ENCODE results near the gene ARNT2.

Gene ARNT2

DNA sequence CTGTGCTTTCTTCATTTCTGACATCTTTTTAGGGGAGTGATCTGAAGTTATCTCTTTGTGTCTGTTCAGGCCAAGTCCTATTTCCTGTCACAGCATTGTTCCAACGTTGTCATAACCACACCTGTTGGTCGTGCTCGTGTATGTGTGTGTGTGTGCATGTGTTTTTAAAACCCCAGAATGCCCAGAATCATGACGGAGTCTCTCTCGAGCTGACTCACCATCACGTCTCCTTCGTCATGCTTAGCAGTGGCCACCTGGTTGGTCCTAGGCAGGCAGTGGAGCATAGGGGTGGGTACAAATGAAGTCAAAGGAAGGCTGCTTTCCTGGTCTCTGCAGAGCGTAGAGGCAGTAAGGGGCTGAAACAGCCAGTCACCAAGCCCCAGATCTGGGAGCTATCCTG lies 164.1 kb downstream of the ARNT2 start:
- DNase-seq (ENCODE audit: extremely low spot score): no peak
- CTCF ChIA-PET: interaction anchor here (0.8 to 4.2 kb wide), 8 partner anchors 11 to 698 kb away, joined by 3 to 53 read pairs (median 4); no protein-coding TSS in a partner anchor
- TF ChIP-seq CTCF (IDR thresholded peaks at IDR 0.05; ENCODE audit: control extremely low read depth, extremely low read depth, low read depth, missing control alignments): no peak
- POLR2A ChIA-PET: no interaction called here

DNA sequence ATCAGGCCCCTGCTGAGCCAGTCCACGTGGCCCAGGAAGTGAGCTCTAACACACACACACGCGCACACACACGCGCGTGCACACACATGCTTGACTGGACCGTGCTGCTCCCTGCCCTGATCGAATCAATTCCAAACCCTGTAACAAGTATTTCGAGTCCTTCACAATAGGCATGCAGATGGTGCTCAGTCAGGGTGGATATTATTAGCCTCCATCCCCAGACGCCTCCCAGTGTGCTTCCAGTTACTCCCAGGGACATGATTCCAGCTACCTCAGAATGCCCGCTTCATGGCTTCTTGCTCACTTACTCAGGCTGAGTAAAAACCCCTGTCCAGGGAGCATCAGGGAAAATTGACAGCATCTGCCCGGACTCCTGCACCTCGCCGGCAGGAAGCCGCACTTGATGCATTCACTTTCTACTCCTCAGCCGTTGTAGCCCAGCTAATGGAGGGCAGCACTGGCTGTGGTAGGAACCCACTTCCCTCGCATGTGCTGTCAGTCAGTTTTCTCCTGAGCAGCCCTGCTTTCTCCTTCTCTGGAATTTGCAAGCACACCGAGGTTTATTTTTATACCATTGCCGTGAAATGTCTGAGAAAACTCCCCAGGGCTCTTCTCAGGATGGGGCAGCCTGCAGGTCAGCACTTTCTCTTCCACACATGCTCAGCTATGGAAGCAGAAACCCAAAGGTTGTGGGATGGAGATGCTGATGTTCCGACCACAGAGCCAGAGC lies 164.9 kb downstream of the ARNT2 start:
- CTCF ChIA-PET: interaction anchor here (1.3 to 4.2 kb wide), 4 partner anchors 10 to 401 kb away, joined by 3 to 53 read pairs (median 11); no protein-coding TSS in a partner anchor
- DNase-seq (ENCODE audit: extremely low spot score): no peak
- POLR2A ChIA-PET: no interaction called here
- no peak for TF ChIP-seq CTCF (IDR thresholded peaks at IDR 0.05; ENCODE audit: control extremely low read depth, extremely low read depth, low read depth, missing control alignments)

DNA sequence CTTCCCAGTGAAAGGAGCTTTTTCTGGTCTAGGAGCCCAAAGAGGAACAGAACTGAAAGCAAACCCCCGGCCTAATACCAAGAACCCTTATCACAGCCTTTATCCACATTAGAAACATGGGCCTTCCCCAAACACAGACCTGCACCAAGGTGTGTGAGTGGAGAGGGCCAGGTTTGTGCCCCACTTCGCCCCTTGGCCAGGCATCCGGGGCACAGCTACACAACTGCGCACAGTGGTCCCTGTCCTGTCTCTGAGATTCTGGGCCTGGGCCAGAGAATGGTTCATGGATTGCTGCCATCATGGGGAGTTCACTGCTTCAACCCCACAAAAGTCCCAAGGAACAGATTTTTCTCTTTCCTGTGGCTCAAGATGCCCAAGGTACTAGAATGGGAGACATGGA lies 165.5 kb downstream of the ARNT2 start:
- ChIA-PET POLR2A (no interaction called here), CTCF (interaction anchor here (2.9 to 4.2 kb wide), 2 partner anchors 9 to 207 kb away, joined by 12 to 53 read pairs; no protein-coding TSS in a partner anchor)
- DNase-seq (ENCODE audit: extremely low spot score): no peak
- no peak for TF ChIP-seq CTCF (IDR thresholded peaks at IDR 0.05; ENCODE audit: control extremely low read depth, extremely low read depth, low read depth, missing control alignments)

- no peak for TF ChIP-seq CTCF (IDR thresholded peaks at IDR 0.05; ENCODE audit: control extremely low read depth, extremely low read depth, low read depth, missing control alignments)
- ChIA-PET POLR2A (no interaction called here), CTCF (interaction anchor here (1.4 kb wide), 1 partner anchor 206 kb away, joined by 5 read pairs; no protein-coding TSS in a partner anchor)
- DNase-seq (ENCODE audit: extremely low spot score): no peak
Measured at GRCh38 chr15:80570553-80570952, 166.4 kb downstream of the ARNT2 start.

DNA sequence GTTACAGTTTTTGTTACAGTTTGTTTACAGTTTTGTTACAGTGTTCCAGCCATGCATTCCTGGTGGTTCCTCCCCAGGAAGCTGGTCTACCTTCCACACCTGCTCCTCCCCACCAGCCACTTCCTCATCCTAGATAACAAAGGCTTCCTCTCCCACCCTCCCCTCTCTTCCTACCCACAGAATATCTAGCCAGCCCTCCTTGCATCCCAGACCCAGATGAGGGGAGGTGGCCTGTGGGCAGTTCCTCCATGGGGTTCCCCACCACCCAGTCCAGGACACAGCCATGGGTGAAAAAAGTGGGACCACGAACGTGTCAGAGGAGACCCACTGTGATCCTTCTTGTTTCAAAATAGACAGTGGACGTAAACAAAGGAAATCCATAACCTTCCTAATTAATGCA lies 168.2 kb downstream of the ARNT2 start:
- no peak for TF ChIP-seq CTCF (IDR thresholded peaks at IDR 0.05; ENCODE audit: control extremely low read depth, extremely low read depth, low read depth, missing control alignments)
- DNase-seq (ENCODE audit: extremely low spot score): no peak
- CTCF ChIA-PET: no interaction called here
- POLR2A ChIA-PET: no interaction called here

DNA sequence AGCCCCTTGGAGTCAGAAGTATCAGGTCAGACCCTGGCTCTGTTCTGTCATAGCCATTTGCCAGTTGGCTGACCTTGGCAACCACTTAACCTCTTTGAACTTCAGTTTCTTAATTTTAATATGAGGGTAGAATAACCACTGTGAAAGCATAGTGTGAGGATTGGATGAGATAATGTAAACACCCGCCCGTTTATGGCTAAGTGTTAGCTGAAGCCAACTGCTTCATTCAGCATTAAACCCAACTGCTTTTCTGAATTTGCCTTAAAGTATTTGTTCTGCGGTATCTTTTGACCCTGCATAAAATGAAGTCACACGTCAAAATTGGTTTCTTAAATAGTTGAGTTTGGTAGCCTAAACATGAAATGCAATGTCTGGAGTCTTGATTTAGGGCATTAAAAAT lies 169.4 kb downstream of the ARNT2 start:
- CTCF ChIA-PET: no interaction called here
- no peak for TF ChIP-seq CTCF (IDR thresholded peaks at IDR 0.05; ENCODE audit: control extremely low read depth, extremely low read depth, low read depth, missing control alignments)

More for the DNA sequence above, 169.4 kb downstream of the ARNT2 start:
- POLR2A ChIA-PET: no interaction called here
- DNase-seq (ENCODE audit: extremely low spot score): no peak
